Hepatocyte (in vitro differentiated cells): ENCODE data around the gene KIF5B.

Experiments
- CTCF ChIP-seq: fragments of 200-600 bp; sonication (generic); IDR thresholded peaks from 2 replicates; pipeline ENCODE4 v1.5.1; 2016; ENCODE audit warnings: antibody characterized with exemption, mild to moderate bottlenecking; ENCODE audit not compliant: poor library complexity
- EZH2 ChIP-seq: fragments of 200-600 bp; sonication (generic); IDR thresholded peaks from 2 replicates; pipeline ENCODE4 v1.6.1; 2016; ENCODE audit warnings: antibody characterized with exemption, mild to moderate bottlenecking, borderline replicate concordance
- EZH2phosphoT487 ChIP-seq: fragments of 200-600 bp; sonication (generic); IDR thresholded peaks from one replicate; pipeline ENCODE4 v1.6.1; 2018; ENCODE audit warnings: antibody characterized with exemption, mild to moderate bottlenecking, low read depth, moderate library complexity; ENCODE audit not compliant: unreplicated experiment, severe bottlenecking

- TF ChIP-seq CTCF (no peak), EZH2 (no peak), EZH2phosphoT487 (no peak)
Measured at GRCh38 chr10:31962826-31963588, 93.2 kb downstream of the KIF5B start.
